ENCODE measurements around the gene GAGE10.
A peak's percentile ranks its signal among the peaks of the same experiment; 100 is the strongest.

GAGE10 gene, protein sequence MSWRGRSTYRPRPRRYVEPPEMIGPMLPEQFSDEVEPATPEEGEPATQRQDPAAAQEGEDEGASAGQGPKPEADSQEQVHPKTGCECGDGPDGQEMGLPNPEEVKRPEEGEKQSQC

DNA sequence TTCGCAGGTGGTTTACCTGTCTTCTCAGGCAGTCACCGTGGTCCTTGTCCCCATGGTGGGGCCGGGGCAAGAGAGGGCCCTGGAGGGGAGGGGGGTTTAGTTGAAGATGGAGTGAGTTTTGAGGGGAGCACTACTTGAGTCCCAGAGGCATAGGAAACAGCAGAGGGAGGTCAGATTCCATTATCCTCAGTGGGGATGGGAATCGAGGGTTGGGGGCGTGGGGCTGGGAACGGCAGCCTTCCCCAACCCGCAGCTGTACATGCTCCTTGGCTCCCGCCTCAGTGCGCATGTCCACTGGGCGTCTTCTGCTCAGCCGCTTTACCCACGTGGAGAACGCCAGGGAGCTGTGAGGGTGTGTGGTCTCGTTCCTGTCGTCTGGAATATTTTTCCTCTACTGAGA, at the start of gene GAGE10:
Gene GAGE10, plus strand, starts transcription at position 301 of the 400 bp plus-strand sequence. CDS start 1,214 bp downstream, outside the sequence.
- no peak for DNase-seq

DNA sequence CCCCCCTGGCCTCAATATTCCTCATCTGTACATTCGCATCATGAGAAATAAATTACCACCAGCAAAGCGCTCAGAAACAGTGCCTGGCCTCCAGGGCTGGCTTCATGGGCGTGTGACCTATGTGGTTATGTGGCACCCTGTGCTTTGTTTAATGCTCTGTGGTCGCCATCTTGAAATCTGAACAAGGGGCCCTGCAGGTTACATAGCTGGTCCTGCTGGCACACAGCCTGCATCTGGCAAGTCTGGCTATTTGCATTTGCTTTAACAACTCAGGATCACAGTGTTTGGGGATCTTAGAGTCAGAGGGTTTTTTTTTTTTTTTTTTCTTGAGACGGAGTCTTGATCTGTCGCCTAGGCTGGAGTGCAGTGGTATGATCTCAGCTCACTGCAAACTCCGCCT, 48.8 kb upstream of the GAGE10 start:
- DNase-seq, result no peak

DNA sequence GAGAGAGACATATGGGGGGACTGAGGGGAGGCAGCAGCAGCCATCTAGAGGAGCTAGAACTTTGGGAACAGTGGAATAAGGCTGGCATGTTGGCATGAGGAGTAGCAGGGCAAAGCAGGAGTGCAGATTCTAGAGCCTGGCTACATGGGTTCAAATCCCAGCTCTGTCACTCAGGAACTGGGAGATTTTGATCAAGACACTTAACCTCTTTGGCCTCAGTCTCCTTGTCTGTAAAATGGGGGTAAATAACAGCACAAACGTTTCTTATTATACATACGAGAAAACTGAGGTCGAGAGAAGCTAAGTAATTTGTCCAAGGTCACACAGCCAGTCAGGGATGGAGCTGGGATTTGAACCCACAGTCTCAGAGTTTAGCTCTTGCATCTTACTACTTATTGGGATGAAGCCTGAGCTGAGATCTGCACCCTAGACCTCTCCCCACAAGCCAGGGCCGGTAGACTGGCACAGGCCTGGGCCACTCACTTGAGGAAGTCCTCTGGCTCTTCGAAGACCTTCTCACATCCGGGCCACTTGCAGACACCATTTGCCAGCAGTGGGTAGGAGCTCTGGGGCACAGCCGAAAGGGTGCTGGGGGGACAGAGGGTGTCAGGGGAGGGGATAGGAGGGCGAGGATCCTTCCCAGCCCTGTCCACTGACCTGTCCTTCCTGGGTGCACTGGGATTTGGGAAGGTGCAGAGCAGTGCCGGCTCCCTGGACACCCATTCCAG, 47.0 kb upstream of the GAGE10 start:
- DNase-seq, result no peak

DNA sequence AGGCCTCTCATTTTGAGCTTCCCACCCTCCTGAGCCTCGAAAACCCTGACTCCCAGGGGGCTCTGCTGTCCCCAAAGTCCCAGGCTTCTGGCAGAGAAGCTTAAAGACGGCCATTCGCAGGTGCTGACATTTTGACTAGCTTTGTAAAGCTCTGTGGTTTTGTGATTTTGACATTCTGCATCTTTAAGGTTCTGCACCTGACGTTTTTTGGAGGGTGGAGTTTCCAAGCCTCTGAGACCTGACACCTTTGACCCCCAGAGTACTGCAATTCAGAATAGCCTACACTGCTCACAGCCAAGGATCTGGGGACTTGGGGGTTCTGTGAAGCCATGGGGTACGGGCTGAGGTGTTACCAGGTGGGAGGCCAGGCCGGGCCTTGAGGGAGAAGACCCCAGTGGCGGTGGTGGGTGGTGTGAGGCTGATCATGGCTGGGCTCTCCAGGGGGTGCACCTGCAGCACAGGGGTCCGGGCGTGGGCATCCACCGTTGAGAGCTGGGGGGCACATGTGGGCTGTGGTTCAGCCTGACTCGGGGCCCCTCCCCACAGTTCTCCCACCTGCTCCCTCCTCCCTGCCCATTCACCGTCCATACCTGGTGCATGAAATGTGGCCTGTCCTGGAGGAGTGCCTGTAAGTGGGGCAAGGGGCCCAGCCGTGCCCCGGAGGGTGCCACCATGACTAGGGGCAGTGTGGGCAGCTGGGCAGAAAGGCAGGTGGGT, 46.2 kb upstream of the GAGE10 start:
- no peak for DNase-seq

DNA sequence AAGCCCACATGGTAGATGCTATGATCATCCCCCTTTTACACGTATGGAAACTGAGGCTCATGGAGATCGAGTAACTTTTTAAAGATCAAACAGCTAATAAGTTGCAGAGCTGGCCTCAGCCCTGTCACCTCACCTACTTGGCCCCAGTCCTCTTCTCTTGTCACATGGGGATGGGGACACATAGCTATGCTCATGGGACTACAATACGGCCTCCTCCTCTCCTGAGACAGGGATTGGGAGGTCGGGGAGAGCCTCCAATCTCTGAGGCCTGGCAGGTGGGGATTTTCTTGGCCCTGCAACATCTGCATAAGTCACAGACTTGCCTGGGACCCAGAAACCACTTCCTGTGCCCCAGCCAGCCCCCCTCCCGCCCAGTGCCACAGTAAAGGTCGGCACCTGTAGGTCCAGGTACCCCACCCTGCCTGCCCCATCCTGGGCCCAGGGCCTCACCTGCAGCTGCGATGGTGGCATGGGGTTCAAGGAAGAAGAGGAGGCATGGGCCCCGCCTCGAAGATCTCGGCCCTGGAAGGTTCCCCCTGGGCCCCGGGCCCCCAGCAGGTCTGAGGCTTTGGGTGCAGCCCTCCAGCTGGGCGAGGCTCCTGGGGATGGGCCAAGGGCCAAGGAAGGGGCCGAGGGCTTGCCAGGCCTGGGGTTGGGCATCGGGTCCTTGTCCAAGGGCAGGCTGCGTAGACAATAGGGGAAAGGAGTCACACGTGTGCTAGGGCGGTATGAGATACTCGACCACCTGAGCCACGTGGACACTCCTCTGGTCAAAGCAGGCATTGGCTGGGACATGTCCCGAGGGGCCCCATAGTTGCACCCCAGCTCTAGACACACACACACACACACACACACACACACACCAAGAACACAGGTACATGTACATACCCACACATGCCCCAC, 45.3 kb upstream of the GAGE10 start:
- DNase-seq, result peak in 2 of 4 experiments; percentile 12 to 19

DNA sequence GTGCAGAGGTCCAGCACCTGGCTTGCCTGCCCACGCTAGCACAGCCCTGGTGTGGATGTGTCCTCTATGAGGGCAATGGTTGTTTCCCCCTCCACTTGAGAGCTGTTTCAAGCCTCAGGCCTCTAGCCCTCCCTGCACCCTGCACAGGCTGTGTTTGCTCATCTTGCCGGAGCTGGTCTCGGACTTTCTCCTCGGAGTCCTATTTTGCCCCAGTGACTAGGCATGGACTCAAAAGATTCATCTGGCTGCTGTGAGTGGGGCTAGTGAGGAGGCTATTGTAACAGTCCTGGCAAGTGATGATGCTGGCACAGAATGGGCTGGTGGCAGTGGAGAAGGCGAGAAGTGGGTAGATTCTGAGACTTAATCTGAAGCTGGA, 44.7 kb upstream of the GAGE10 start:
- DNase-seq, result no peak

DNA sequence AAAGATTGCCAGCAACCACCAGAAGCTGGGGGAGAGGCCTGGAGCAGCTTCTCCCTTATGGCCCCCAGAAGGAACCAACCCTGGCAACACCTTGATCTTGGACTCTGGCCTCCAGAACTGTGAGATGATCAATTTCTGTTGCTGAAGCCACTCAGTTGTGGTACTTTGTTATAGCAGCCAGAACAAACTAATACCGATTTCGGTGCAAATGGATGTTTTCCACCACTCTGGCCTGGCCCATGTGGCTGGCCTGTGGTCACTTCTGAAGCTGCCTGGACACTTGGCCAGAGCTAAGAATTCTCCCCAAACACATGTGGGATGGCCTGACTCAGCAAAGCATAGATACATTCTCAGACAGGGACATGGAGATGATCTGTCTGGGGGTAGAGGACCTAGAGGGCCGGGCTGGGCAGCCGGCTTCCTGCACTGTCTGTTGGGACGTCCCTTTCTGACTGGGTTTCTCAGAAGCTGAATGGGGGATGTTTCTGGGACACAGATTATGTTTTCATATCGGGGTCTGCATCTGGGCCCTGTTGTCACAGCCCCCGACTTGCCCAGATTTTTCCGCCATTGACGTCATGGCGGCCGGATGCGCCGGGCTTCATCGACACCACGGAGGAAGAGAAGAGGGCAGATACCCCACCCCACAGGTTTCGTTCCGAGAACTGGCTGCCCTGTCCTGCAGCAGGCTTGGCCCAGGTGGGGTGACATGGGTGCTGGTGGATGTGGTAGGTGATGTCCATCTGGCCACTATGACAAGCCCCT, 43.0 kb upstream of the GAGE10 start:
- peak; percentile 13 to 36 (median 26) for DNase-seq

DNA sequence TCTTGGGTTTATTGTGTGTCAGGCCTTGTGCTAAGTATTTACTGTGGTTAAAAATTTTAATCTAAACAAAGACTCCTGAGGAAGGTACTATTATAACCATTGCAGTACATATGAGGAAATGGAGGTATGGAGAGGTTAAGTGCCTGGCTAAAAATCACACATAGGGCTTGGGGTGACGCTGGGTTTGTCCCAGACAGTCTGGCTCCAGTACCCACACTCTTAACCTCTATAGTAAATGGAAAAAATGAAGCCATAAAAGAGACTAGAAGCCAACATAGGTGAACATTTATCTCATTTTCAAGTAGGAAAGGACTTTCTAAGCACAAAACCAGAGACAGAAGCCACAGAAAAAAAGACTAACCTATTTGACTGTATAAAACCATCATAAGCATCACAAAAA, 40.8 kb upstream of the GAGE10 start:
- DNase-seq, result no peak

DNA sequence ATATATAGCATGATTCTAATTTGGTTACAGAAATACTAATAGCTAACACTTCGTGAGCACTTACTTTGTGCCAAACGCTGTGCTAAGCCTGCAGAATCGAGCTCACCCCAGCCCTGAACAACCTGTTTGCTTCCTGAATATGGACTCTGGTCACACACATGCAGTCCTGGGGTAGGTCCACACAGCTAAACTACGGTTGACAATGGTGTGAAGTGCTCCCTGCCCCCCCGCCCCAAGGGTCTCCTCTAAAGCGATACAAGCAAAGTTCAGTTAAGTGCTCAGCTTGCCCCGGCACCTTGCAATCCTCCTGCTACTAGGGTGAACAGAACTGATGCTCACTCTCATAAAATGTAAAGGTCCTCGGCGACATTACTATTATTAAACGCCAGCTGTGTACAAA, 39.8 kb upstream of the GAGE10 start:
- DNase-seq, result no peak

DNA sequence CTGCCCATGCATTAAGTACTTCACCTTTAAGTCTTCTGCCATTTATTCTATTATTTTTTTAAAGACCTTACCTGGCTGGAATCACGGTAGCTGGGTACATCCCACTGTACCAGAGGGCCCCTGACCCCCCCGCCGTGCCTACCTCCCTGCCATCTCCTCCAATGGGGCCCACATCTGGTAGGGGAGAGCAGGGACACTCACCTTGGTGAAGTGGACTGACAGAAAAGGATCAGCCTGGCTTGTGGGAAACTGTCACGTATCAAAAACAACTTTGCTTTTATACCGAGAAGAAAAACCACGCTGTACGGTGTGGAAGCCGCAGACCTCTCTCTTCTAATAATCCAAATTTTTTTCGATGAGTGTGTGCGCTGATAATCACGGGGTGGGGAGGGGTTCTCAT, 39.0 kb upstream of the GAGE10 start, which contains the start of gene FOXP3:
Gene FOXP3, minus strand, starts transcription at position 251 of the 400 bp plus-strand sequence. CDS start 6,205 bp downstream, outside the sequence.
- peak in 2 of 4 experiments; percentile 6 to 32 for DNase-seq

DNA sequence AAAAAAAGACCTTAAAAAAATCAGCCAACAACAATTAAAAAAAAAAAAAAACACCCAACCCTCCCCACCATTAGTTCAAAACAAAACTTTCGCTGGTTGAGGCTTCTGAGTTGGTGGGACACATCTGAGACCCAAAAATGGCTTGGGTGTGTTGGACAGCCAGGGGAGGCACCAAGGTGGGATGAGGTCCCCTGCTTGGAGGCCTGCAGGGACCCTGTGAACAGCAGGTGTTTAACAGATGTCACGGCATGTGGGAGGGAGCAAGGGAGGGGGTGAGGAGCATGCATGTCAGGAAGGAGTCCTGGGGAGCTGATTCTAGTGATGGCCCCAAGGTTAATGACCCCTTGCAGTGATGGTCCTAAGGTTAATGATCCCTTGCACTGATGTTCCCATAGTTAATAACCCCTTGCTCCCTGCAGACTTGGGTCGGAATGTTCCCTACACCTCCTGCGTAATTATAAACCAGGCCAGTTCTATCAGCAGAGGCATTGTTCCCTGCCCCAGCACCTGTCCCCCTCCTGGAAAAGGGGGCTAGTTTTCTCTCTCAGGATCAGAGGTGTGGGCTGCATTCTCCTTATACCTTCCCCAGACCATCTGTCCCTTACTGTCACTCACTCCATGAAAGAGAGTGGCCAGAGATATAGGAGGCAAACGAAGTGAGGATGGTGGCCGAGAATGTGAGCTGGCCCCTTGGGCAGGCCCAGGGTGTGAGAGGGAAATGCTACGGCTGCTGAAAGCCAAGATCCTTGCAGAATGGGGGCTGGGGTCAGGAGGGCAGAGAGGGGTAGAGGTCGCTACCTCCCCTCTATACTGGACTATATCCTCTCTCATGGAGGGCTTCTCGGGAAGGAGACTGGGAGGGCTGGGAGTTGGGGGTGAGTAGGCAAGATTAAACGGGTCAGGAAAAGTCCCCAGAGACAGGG, 36.7 kb upstream of the GAGE10 start:
- DNase-seq, result no peak

DNA sequence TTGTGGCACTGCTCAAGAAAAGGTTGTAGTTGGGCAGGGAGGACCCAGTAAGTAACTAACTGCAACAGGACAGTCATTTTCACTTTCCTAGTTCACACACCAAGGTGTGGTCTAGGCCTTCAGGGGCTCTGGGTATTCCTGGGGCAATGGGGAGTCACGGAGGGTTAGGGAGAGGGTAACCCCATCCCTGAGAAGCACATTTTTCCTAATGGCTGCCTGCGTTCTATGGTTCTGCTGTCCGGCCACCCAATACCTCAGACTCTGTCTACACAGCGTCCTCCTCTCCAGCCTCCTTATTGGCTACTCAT, 34.8 kb upstream of the GAGE10 start:
- no peak for DNase-seq

DNA sequence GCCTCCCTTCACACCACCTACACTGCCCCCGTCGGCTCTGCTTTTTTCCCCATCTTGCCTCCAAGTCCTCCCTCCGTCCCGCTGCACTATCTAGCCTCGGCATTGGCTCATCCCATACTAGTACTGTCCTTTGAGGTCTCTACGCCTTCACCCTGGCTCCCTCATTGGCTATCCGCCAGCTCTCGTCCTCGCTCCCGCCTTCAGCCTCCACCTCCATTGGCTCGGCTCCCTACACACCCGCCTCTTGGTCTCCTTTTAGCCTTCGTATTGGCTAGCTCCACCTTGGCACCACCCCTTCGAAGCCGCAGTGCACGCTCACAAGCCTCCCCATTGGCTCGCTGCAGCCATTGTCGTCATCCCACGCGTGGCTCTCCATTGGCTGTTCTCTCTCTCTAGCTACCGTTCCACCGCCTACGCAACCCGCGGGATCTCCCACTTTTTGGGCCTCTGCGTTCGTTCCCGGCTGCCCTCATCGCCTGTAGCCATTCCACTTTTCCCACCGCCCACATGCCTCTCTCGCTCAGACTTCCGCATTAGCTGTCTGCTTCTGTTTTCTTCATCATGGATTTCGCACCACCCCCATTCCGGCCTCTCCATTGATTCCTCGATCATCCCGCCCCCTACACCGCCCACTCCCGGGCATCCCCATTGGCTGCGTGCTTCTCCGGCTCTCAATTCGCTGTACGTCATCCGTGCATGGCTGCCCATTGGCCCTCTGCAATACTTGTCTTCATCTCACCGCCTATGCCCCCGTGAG, 34.3 kb upstream of the GAGE10 start:
- DNase-seq, result peak; percentile 82 to 89 (median 85)

DNA sequence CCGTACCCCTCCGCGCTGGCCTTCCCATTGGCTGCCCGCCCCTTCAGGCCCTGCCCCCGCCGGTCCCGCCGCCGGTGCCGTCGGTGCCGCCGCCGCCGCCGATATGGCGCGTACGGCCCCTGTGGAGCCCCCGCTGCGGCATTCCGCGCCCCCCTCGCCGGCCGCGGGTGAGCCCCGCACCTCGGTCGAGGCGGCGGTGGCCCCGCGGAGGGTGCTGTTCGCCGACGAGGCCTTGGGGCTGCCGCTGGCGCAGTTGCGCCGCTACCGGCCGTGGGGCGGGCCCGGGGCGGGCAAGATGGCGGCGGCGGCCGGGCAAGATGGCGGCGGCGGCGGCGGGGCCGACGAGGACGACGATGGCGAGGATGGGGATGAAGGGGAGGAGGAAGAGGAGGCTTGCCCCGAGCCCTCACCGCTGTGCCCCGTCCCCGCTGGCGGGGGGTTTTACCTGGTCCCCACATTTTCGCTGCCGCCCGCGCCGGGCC, 33.6 kb upstream of the GAGE10 start, which contains the start of gene PPP1R3F:
Gene PPP1R3F, plus strand, starts transcription at position 27 of the 482 bp plus-strand sequence. Its CDS starts 77 bp downstream, at position 104.
- DNase-seq, result peak in 2 of 4 experiments; percentile 37 to 45

DNA sequence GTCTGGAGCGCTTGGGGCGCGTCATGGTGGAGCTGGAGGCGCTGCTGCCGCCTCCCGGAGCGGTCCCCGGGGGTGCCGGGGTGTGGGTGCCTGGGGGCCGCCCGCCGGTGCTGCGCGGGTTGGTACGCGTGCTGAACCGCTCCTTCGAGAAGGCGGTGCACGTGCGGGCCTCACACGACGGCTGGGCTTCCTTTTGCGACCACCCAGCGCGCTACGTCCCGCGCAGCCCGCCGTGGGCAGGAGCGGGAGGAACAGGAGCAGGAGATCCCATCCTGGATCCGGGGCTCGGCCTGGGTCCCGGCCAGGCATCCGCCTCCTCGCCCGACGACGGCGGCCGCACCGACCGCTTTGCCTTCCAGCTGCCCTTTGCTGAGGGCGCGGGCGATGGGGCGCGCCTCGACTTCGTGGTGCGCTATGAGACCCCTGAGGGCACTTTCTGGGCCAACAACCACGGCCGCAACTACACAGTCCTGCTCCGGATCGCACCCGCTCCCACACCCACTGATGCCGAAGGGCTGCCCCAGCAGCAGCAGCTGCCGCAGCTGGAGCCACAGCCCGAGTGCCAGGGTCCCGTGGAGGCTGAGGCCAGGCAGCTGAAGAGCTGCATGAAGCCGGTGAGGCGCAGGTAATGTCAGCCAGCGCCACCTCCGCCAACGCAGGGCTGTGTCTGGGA, 33.1 kb upstream of the GAGE10 start:
- DNase-seq, result no peak

DNA sequence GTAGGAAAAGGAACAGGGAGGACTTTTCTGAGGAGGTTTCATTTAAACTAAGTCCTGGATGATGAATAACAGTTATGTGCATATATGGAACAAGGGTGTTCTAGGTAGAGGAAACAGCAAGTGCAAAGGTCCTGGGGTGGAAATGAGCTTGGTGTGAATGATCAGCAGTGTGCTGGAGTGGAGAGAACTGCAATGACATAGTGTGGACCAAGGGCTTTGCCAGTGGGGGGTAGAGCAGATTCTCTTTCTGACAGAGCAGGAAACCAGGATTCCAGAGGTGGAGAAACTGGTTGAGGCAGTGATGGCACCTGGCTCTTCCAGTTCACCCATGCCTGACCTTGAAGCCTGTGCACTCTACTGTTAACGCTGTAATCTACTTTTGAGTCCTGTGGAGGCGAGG, 32.1 kb upstream of the GAGE10 start:
- no peak for DNase-seq

DNA sequence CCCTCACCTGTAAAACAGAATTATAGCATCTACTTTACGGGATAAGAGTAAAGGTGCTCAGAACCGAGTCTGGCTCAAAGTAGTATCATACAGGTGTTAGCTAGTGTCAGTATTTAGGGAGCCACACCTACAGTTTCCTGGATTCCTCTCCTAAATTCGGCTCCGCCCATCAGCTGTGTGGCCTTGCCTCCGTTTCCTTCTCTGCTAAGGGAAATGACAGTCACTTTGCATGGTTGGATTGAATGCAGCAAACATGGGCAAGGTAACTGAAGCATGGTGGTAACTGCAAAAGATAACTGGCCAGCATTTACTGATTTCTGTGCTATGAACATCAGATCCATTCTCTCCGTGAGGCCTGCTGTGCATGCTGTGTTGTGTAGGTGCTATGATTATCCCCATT, 31.0 kb upstream of the GAGE10 start:
- peak in 2 of 4 experiments; percentile 3 to 18 for DNase-seq

DNA sequence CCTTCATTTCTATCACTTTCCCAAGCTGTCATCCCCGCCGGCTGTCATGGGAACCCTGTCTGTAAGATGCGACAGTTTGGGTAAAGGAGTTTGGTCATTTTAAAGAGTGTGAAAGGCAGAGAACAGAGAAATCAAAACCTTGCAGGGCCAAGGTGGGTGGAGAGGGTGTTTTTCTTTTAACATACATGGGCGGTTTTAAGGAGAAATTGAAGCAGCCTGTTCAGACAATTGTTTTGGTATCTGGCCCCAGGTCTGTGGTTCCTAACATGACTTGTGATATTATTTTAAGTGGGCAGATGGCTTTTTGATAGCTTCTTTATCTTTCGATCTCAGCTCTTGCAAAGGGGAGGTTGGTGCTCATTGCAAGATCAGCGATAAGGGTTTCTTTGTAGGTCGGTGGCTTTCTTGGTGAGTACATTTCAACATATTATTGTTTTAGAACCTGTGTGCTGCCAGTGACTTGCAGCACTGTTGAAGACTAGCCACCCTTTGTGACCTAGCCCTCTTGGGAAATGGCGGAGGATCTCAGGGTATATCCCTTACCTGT, 30.2 kb upstream of the GAGE10 start:
- DNase-seq, result peak in 3 of 4 experiments; percentile 13 to 29 (median 17)

DNA sequence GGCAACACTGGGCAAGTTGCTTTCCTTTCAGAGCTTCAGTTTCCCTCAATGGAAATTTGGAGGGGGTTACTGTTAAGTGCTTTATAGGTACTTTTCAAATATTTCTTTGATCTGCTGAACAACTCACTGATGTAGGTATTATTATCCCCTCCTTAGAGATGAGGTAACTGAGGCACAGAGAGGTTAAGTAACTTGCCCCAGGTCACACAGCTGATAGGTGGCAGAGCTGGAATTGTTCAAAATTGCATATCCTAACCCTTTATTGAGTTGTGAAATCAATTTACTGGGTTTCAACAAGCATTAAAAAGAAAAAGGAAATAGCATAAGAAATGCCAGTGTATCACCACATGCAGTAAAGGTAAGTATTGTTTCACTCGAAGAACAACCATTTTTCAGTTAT, 27.2 kb upstream of the GAGE10 start:
- DNase-seq, result no peak
